ENCODE results near the gene SUGCT. TPM values are rescaled to one million over a fixed set of nuclear protein-coding genes. Genes with fewer than 3 reads are reported as not detected.

The SUGCT gene
- total and polyA plus RNA-seq, 2 of the 8 experiments (the other 6 are each of a cell fraction or from before 2014, with no cell fraction given): 2.8 to 5.4 TPM

DNA sequence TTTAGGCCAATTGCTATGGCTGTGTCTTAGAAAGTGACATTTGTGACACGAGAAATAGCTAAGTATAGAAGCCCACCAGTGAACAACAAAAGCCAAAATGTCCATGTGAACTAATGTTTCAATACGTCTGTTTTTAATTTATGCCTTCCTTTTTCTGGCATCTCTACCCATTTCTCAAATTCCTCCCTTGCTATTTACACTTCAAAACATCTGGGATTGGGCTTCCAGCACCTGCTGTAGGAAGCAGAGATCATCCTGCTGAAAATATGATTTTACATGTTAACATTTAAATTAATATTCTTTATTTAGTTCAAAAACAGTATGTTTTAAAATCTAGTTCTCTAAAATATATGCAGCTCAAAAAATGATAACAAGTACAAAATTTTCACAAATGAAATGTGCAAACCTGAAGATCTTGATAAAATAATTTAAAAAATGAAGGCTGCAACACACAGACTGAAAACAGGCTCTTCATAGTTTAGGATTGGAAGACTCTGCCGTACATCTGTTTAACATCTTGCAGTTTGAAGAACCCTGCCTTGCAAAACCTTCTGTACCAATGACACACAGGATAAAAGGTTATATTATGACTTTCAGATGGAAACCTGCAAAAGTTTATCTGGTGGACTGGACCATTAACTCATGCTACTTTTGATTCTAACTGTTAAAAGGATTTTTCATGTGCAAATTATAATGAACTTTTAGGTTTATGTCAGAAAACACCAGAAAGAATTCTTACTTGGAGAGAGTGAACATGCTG is 408.4 kb downstream of the SUGCT start:
- no peak overlapping the region for H4K8ac ChIP-seq (ENCODE audit: extremely low read depth, insufficient read depth, low read length)
- no peak overlapping the region for H3K4me2 ChIP-seq (ENCODE audit: insufficient read depth in 1 of 2, low read depth in 2 of 2, low read length in 2 of 2)
- POLR2A ChIA-PET (ENCODE audit: partially characterized antibody): no interaction called here

More for the DNA sequence above, 408.4 kb downstream of the SUGCT start:
- Histone ChIP-seq H3K18ac (ENCODE audit: extremely low read depth, low read length) (no peak overlapping the region), H3K23ac (ENCODE audit: insufficient read length) (no peak overlapping the region), H3K79me1 (ENCODE audit: low read depth, low read length) (no peaks in the 10 kb centered on the region), H3K4ac (replicated peaks; ENCODE audit: insufficient read length, low read depth, low read length) (no peak overlapping the region), H2BK12ac (ENCODE audit: low read depth, low read length) (no peak overlapping the region), H2BK20ac (ENCODE audit: low read length) (no peak overlapping the region), H2AFZ (ENCODE audit: low read length) (no peak overlapping the region), H3K4me3 (ENCODE audit: extremely low read depth in 1 of 4, insufficient read depth in 2 of 4, low read depth in 3 of 4, low read length in 4 of 4) (no peak overlapping the region), H3K27ac (ENCODE audit: low read depth, low read length) (no peak overlapping the region), H3K9me3 (ENCODE audit: insufficient read depth in 2 of 2, low read depth in 1 of 2, low read length in 1 of 2) (no peaks in the 10 kb centered on the region), H3K4me1 (replicated peaks in 1 of 4; ENCODE audit: control insufficient read depth in 3 of 4, insufficient read depth in 4 of 4, low read length in 3 of 4) (no peaks in the 10 kb centered on the region), H2BK15ac (ENCODE audit: low read length) (no peak overlapping the region), H4K20me1 (replicated peaks in 1 of 2; ENCODE audit: control insufficient read depth in 1 of 2, insufficient read depth in 2 of 2, low read length in 2 of 2) (no peaks in the 10 kb centered on the region), H3K56ac (replicated peaks; ENCODE audit: insufficient read length, low read depth, low read length) (no peak overlapping the region), H3K36me3 (ENCODE audit: control insufficient read depth in 2 of 4, insufficient read depth in 4 of 4, low read length in 3 of 4) (no peaks in the 10 kb centered on the region), H3K14ac (ENCODE audit: insufficient read length) (no peak overlapping the region), H2AK5ac (ENCODE audit: low read depth, low read length) (no peak overlapping the region), H3K23me2 (ENCODE audit: low read depth, low read length) (no peaks in the 10 kb centered on the region), H3K79me2 (ENCODE audit: control insufficient read depth in 1 of 2, insufficient read depth in 2 of 2, low read length in 2 of 2) (no peaks in the 10 kb centered on the region), H2BK120ac (replicated peaks; ENCODE audit: low read depth, low read length) (no peak overlapping the region), H4K5ac (ENCODE audit: insufficient read length, low read depth, low read length) (no peak overlapping the region), H3K27me3 (replicated peaks in 1 of 4; ENCODE audit: control insufficient read depth in 3 of 4, extremely low read depth in 1 of 4, insufficient read depth in 3 of 4, low read length in 3 of 4) (no peaks in the 10 kb centered on the region), H3K9ac (replicated peaks in 1 of 4; ENCODE audit: extremely low read depth in 1 of 4, low read depth in 3 of 4, low read length in 3 of 4) (no peak overlapping the region), H2BK5ac (ENCODE audit: low read depth, low read length) (no peak overlapping the region), H4K91ac (replicated peaks; ENCODE audit: insufficient read length, low read length) (no peak overlapping the region)
- CTCF ChIA-PET (ENCODE audit: partially characterized antibody): interaction anchor here (1.5 kb wide), 1 partner anchor 30 kb away, joined by 3 read pairs; no protein-coding TSS in a partner anchor
- TF ChIP-seq CHD2 (IDR thresholded peaks at IDR 0.05; ENCODE audit: low read length): no peak
- TF ChIP-seq YY1 (IDR thresholded peaks at IDR 0.05; ENCODE audit: low read depth, low read length): no peak
- no peak for TF ChIP-seq RXRA (IDR thresholded peaks at IDR 0.05; ENCODE audit: insufficient read depth, low read depth, low read length)
- no peak for TF ChIP-seq TAF1 (IDR thresholded peaks at IDR 0.05; ENCODE audit: low read depth, low read length)
- no peak for TF ChIP-seq SIN3A (conservative IDR thresholded peaks at IDR 0.05 in 1 of 2, IDR thresholded peaks at IDR 0.05 in 1 of 2; ENCODE audit: low read depth in 1 of 2, low read length in 2 of 2)
- no peak for TF ChIP-seq RBBP5 (IDR thresholded peaks at IDR 0.05; ENCODE audit: borderline replicate concordance, low read depth, low read length)
- no peak for TF ChIP-seq ZNF274 (IDR thresholded peaks at IDR 0.05; ENCODE audit: borderline replicate concordance, extremely low read depth, low read length)
- no peak for TF ChIP-seq POU5F1 (IDR thresholded peaks at IDR 0.05; ENCODE audit: low read depth, low read length)
- TF ChIP-seq SUZ12 (IDR thresholded peaks at IDR 0.05; ENCODE audit: low read length): no peak
- TF ChIP-seq JUN (IDR thresholded peaks at IDR 0.05; ENCODE audit: low read depth, low read length): no peak
- no peak for TF ChIP-seq ASH2L (IDR thresholded peaks at IDR 0.05; ENCODE audit: low read length)
- no peak for TF ChIP-seq BRCA1 (IDR thresholded peaks at IDR 0.05; ENCODE audit: low read depth, low read length)
- FAIRE-seq (no peak), DNase-seq (ENCODE audit: low read depth in 1 of 2, low spot score in 2 of 2) (no peak)
- 97% methylated on average over 3 of the region's 3 CpGs; no CpG with 5 or more reads in 1 of the 2 experiments for whole genome bisulfite sequencing, 2 experiments (ENCODE audit: extremely low coverage in 1 of 2, insufficient coverage in 1 of 2, insufficient read length in 1 of 2, insufficient replicate concordance in 2 of 2, low coverage in 1 of 2, low lambda C conversion rate in 2 of 2, missing lambda C conversion rate in 1 of 2)
